Type B pancreatic cell (in vitro differentiated cells): ENCODE data around the gene WDR70. TPM values are rescaled to one million over a fixed set of nuclear protein-coding genes. Genes with fewer than 3 reads are reported as not detected.

Experiments
- DNase-seq: peaks from one replicate; pipeline ENCODE4 v3.0.0; 2021; ENCODE audit warnings: mixed read lengths; ENCODE audit not compliant: unreplicated experiment; ENCODE audit errors: extremely low spot score
- H3K27ac Mint-ChIP-seq: 2 replicates; pipeline ENCODE4 v1.8.0; 2021; ENCODE audit warnings: mild to moderate bottlenecking, mixed read lengths
- H3K27me3 Mint-ChIP-seq: 2 replicates; pipeline ENCODE4 v1.8.0; 2021; ENCODE audit warnings: mixed read lengths
- H3K36me3 Mint-ChIP-seq: 2 replicates; pipeline ENCODE4 v1.8.0; 2021; ENCODE audit warnings: mixed read lengths
- H3K4me1 Mint-ChIP-seq: one replicate; pipeline ENCODE4 v1.8.0; 2021; ENCODE audit warnings: mixed read lengths; ENCODE audit not compliant: unreplicated experiment
- H3K4me3 Mint-ChIP-seq: 2 replicates; pipeline ENCODE4 v1.8.0; 2021; ENCODE audit warnings: mild to moderate bottlenecking, mixed read lengths
- H3K9me3 Mint-ChIP-seq: 2 replicates; pipeline ENCODE4 v1.8.0; 2021; ENCODE audit warnings: mixed read lengths
- CTCF ChIP-seq: fragments of 200-600 bp; sonication (generic); conservative IDR thresholded peaks from 2 replicates; pipeline ENCODE4 v1.5.0; 2021; ENCODE audit warnings: antibody characterized with exemption, mild to moderate bottlenecking
- total RNA-seq: library from RNA; stranded (reverse); gene quantifications from 2 replicates; pipeline ENCODE4 v1.2.1, GENCODE V29; 2021; ENCODE audit warnings: low replicate concordance

Gene WDR70
- total RNA-seq, 1 donor from 2014 or later = 50.2 TPM

- Mint-ChIP-seq H3K27me3 (no peaks in the 10 kb centered on the region), H3K9me3 (peaks cover 5% of the 10 kb centered on the region), H3K4me1 (peaks cover 16% of the 10 kb centered on the region), H3K4me3 (no peak overlapping the region), H3K36me3 (peaks cover 29% of the 10 kb centered on the region), H3K27ac (no peak overlapping the region)
- no peak for DNase-seq
- no peak for TF ChIP-seq CTCF
These were observed 359.1 kb downstream of the WDR70 start for GRCh38 chr5:37738057-37738691.

GRCh38 chr5:37738865-37739488 is 359.9 kb downstream of the WDR70 start:
- Mint-ChIP-seq H3K4me3 (no peak overlapping the region), H3K36me3 (peaks cover 30% of the 10 kb centered on the region), H3K27ac (no peak overlapping the region), H3K4me1 (peaks cover 16% of the 10 kb centered on the region), H3K27me3 (no peaks in the 10 kb centered on the region), H3K9me3 (peaks cover 5% of the 10 kb centered on the region)
- DNase-seq = no peak
- no peak for TF ChIP-seq CTCF

GRCh38 chr5:37739817-37740261 is 360.7 kb downstream of the WDR70 start:
- Mint-ChIP-seq H3K4me3 (no peak overlapping the region), H3K27ac (no peak overlapping the region), H3K9me3 (peaks cover 10% of the 10 kb centered on the region), H3K27me3 (no peaks in the 10 kb centered on the region), H3K36me3 (peaks cover 38% of the 10 kb centered on the region), H3K4me1 (peaks cover 16% of the 10 kb centered on the region)
- no peak for TF ChIP-seq CTCF
- no peak for DNase-seq

GRCh38 chr5:37740331-37741066 is 361.4 kb downstream of the WDR70 start:
- H3K27ac Mint-ChIP-seq = no peak overlapping the region
- peaks cover 14% of the 10 kb centered on the region for H3K4me1 Mint-ChIP-seq
- peaks cover 38% of the 10 kb centered on the region for H3K36me3 Mint-ChIP-seq
- no peak for DNase-seq
- H3K9me3 Mint-ChIP-seq = peaks cover 10% of the 10 kb centered on the region
- H3K27me3 Mint-ChIP-seq = no peaks in the 10 kb centered on the region
- no peak for TF ChIP-seq CTCF
- H3K4me3 Mint-ChIP-seq = no peak overlapping the region

GRCh38 chr5:37742111-37742510 is 363.0 kb downstream of the WDR70 start:
- H3K4me3 Mint-ChIP-seq = no peak overlapping the region
- no peaks in the 10 kb centered on the region for H3K27me3 Mint-ChIP-seq
- no peak overlapping the region for H3K27ac Mint-ChIP-seq
- H3K4me1 Mint-ChIP-seq = peaks cover 5% of the 10 kb centered on the region
- peaks cover 44% of the 10 kb centered on the region for H3K36me3 Mint-ChIP-seq
- no peak for DNase-seq
- no peak for TF ChIP-seq CTCF
- peaks cover 19% of the 10 kb centered on the region for H3K9me3 Mint-ChIP-seq
